KMS-11 (cell line): ENCODE data around the gene PSAP.
"Not testable (repeated sequence)": the region's sequence is repeated elsewhere in the genome, so short reads cannot be mapped to it uniquely, and the experiment has no call there.

Source experiments
- H2AFZ ChIP-seq: fragments of 200-600 bp; sonication (generic); 2 replicates; pipeline ENCODE4 v1.6.1; 2016; ENCODE audit warnings: antibody characterized with exemption, mixed run types, low read depth
- H3K27ac ChIP-seq: fragments of 200-600 bp; sonication (generic); 2 replicates; pipeline ENCODE4 v1.6.1; 2016; ENCODE audit warnings: mild to moderate bottlenecking, mixed run types
- H3K27me3 ChIP-seq: fragments of 200-600 bp; sonication (generic); 2 replicates; pipeline ENCODE4 v1.6.1; 2017; ENCODE audit warnings: mild to moderate bottlenecking, low read depth, mixed run types, moderate library complexity; ENCODE audit not compliant: insufficient read depth
- H3K36me3 ChIP-seq: fragments of 200-600 bp; sonication (generic); 2 replicates; pipeline ENCODE4 v1.6.1; 2017; ENCODE audit warnings: mild to moderate bottlenecking, mixed run types; ENCODE audit not compliant: insufficient read depth
- H3K4me1 ChIP-seq: fragments of 200-600 bp; sonication (generic); 2 replicates; pipeline ENCODE4 v1.6.1; 2016; ENCODE audit warnings: mild to moderate bottlenecking, low read depth, mixed run types; ENCODE audit not compliant: poor library complexity, severe bottlenecking
- H3K4me2 ChIP-seq: fragments of 200-600 bp; sonication (generic); 2 replicates; pipeline ENCODE4 v1.7.0; 2016; ENCODE audit warnings: mild to moderate bottlenecking, mixed run types
- H3K4me3 ChIP-seq: fragments of 200-600 bp; sonication (generic); IDR thresholded peaks from 2 replicates; pipeline ENCODE4 v1.6.1; 2017; ENCODE audit warnings: low read depth, low read length, mixed read lengths; ENCODE audit not compliant: insufficient read depth
- H3K79me2 ChIP-seq: fragments of 200-600 bp; sonication (generic); 2 replicates; pipeline ENCODE4 v1.6.1; 2016; ENCODE audit warnings: low read depth, mixed run types; ENCODE audit not compliant: insufficient read depth
- H3K9ac ChIP-seq: fragments of 200-600 bp; sonication (generic); 2 replicates; pipeline ENCODE4 v1.6.1; 2016; ENCODE audit warnings: mild to moderate bottlenecking, mixed run types
- H4K20me1 ChIP-seq: fragments of 200-600 bp; sonication (generic); 2 replicates; pipeline ENCODE4 v1.6.1; 2016; ENCODE audit warnings: mild to moderate bottlenecking, mixed run types; ENCODE audit not compliant: insufficient read depth
- CTCF ChIP-seq: fragments of 200-600 bp; sonication (generic); conservative IDR thresholded peaks from 2 replicates; pipeline ENCODE4 v1.6.1; 2017; ENCODE audit warnings: low read depth, mild to moderate bottlenecking, antibody characterized with exemption, low read length, moderate library complexity, mixed read lengths

PSAP gene

GRCh38 chr10:71877821-71878220 is 26.8 kb upstream of the PSAP start:
- TF ChIP-seq CTCF, result no peak
- H3K4me3 ChIP-seq, result no peak overlapping the region
- H3K36me3 ChIP-seq, result no peaks in the 10 kb centered on the region
- no peak overlapping the region for H3K9ac ChIP-seq
- no peak overlapping the region for H3K4me2 ChIP-seq
- H2AFZ ChIP-seq, result no peak overlapping the region
- no peaks in the 10 kb centered on the region for H3K79me2 ChIP-seq
- no peak overlapping the region for H3K27ac ChIP-seq
- H3K4me1 ChIP-seq, result peaks cover 17% of the 10 kb centered on the region
- H4K20me1 ChIP-seq, result no peaks in the 10 kb centered on the region
- H3K27me3 ChIP-seq, result peaks cover 14% of the 10 kb centered on the region

- H3K4me1 ChIP-seq, result peaks cover 40% of the 10 kb centered on the region
- peaks cover 14% of the 10 kb centered on the region for H3K27me3 ChIP-seq
- not testable (repeated sequence) for H3K9ac ChIP-seq
These were observed 23.8 kb upstream of the PSAP start for GRCh38 chr10:71874680-71875354.

GRCh38 chr10:71873582-71874211 is 22.6 kb upstream of the PSAP start:
- Histone ChIP-seq H2AFZ (no peak overlapping the region), H3K9ac (no peak overlapping the region), H3K27ac (no peak overlapping the region)

More at GRCh38 chr10:71874680-71875354, 23.8 kb upstream of the PSAP start:
- H3K79me2 ChIP-seq, H2AFZ ChIP-seq, H3K4me2 ChIP-seq, H3K4me3 ChIP-seq, H4K20me1 ChIP-seq, H3K36me3 ChIP-seq, H3K27ac ChIP-seq: not testable (repeated sequence)

GRCh38 chr10:71869601-71870000 is 18.6 kb upstream of the PSAP start:
- not testable (repeated sequence) for H3K27me3 ChIP-seq, H4K20me1 ChIP-seq, H3K27ac ChIP-seq, H3K79me2 ChIP-seq, H3K9ac ChIP-seq, H2AFZ ChIP-seq, H3K4me2 ChIP-seq, H3K36me3 ChIP-seq, H3K4me3 ChIP-seq
- H3K4me1 ChIP-seq, result peaks cover 80% of the 10 kb centered on the region

More at GRCh38 chr10:71873582-71874211, 22.6 kb upstream of the PSAP start:
- TF ChIP-seq CTCF, result no peak
- Histone ChIP-seq H3K79me2 (no peaks in the 10 kb centered on the region), H3K4me3 (no peak overlapping the region), H3K4me1 (peaks cover 40% of the 10 kb centered on the region), H3K4me2 (peak overlapping the region; percentile 26; the same call in 1 of the 2 replicates), H3K27me3 (peaks cover 12% of the 10 kb centered on the region), H4K20me1 (no peaks in the 10 kb centered on the region), H3K36me3 (no peaks in the 10 kb centered on the region)

- Histone ChIP-seq H2AFZ (no peak overlapping the region), H3K4me1 (peaks cover 73% of the 10 kb centered on the region), H4K20me1 (no peaks in the 10 kb centered on the region), H3K27me3 (no peaks in the 10 kb centered on the region), H3K36me3 (no peaks in the 10 kb centered on the region), H3K9ac (no peak overlapping the region), H3K79me2 (no peaks in the 10 kb centered on the region), H3K27ac (peak overlapping the region; percentile 8; the same call in 1 of the 2 replicates), H3K4me2 (peak overlapping the region; percentile 69), H3K4me3 (no peak overlapping the region)
- no peak for TF ChIP-seq CTCF
These were observed 17.2 kb upstream of the PSAP start for GRCh38 chr10:71868192-71868697.
